Suprapubic skin (tissue), 4 donors: ENCODE results near the gene FBXL19. TPM values are rescaled to one million over a fixed set of nuclear protein-coding genes. Genes with fewer than 3 reads are reported as not detected.
A peak's percentile ranks its signal among the peaks of the same experiment; 100 is the strongest.
"Not testable (repeated sequence)": the region's sequence is repeated elsewhere in the genome, so short reads cannot be mapped to it uniquely, and the experiment has no call there.

ENCODE experiments used
- DNase-seq, 2 donors: peaks; one replicate each; pipeline ENCODE4 v3.0.0-alpha.2; 2019; ENCODE audit warnings: low spot score in 2 of 2
- H3K27ac ChIP-seq: fragments of 200-600 bp; sonication (generic); one replicate; pipeline ENCODE4 v1.5.1; 2019
- H3K27me3 ChIP-seq: fragments of 200-600 bp; sonication (generic); one replicate; pipeline ENCODE4 v1.5.1; 2019
- H3K36me3 ChIP-seq: fragments of 200-600 bp; sonication (generic); one replicate; pipeline ENCODE4 v1.5.1; 2019
- H3K4me1 ChIP-seq: fragments of 200-600 bp; sonication (generic); one replicate; pipeline ENCODE4 v1.5.1; 2019
- H3K4me3 ChIP-seq: fragments of 200-600 bp; sonication (generic); one replicate; pipeline ENCODE4 v1.5.1; 2019; ENCODE audit warnings: mild to moderate bottlenecking
- H3K9me3 ChIP-seq: fragments of 200-600 bp; sonication (generic); one replicate; pipeline ENCODE4 v1.5.1; 2019
- EP300 ChIP-seq: sonication (generic); formaldehyde crosslinking; IDR thresholded peaks from one replicate; pipeline ENCODE4 v1.6.1; 2017; ENCODE audit warnings: antibody characterized with exemption
- POLR2A ChIP-seq, 2 donors: fragments of 450-650 bp; IDR thresholded peaks; one replicate each; pipeline ENCODE4 v1.6.1; 2017; ENCODE audit warnings: antibody characterized with exemption in 2 of 2, mild to moderate bottlenecking in 2 of 2, moderate library complexity in 2 of 2
- POLR2AphosphoS5 ChIP-seq, 3 donors: sonication (generic); formaldehyde crosslinking; IDR thresholded peaks; one replicate each; pipeline ENCODE4 v1.6.1; 2017; ENCODE audit warnings: antibody characterized with exemption in 3 of 3
- WGBS: methylation state at CpG from one replicate; pipeline ENCODE4 v1.1.5; 2018; 5-methylcytosine and 5-hydroxymethylcytosine counted together
- total RNA-seq, 4 donors: library from RNA; depleted of rRNA; stranded (reverse); fragments of >200 nt; gene quantifications; one replicate each; pipeline ENCODE4 v1.1.0, GENCODE V29; 2016
- TF ChIP-seq, protein P1 (sequence below), 2 donors: fragments of 200-600 bp in 1 of 2; fragments of 450-650 bp in 1 of 2; sonication (generic) in 1 of 2; IDR thresholded peaks; one replicate each; pipeline ENCODE4 v1.5.1; 2016 to 2019; ENCODE audit warnings: antibody characterized with exemption in 2 of 2, mild to moderate bottlenecking in 1 of 2, moderate library complexity in 1 of 2

FBXL19 gene
- total RNA-seq, 4 donors from 2014 or later: 21.7 to 28.7 (median 24.5) TPM

GRCh38 chr16:30887927-30888326 is 35.4 kb upstream of the FBXL19 start:
- Histone ChIP-seq H3K36me3 (peaks cover 58% of the 10 kb centered on the region), H3K9me3 (no peaks in the 10 kb centered on the region), H3K27me3 (no peaks in the 10 kb centered on the region), H3K4me3 (no peak overlapping the region), H3K27ac (no peak overlapping the region), H3K4me1 (peaks cover 7% of the 10 kb centered on the region)
- TF ChIP-seq EP300: no peak
- TF ChIP-seq, protein P1, sequence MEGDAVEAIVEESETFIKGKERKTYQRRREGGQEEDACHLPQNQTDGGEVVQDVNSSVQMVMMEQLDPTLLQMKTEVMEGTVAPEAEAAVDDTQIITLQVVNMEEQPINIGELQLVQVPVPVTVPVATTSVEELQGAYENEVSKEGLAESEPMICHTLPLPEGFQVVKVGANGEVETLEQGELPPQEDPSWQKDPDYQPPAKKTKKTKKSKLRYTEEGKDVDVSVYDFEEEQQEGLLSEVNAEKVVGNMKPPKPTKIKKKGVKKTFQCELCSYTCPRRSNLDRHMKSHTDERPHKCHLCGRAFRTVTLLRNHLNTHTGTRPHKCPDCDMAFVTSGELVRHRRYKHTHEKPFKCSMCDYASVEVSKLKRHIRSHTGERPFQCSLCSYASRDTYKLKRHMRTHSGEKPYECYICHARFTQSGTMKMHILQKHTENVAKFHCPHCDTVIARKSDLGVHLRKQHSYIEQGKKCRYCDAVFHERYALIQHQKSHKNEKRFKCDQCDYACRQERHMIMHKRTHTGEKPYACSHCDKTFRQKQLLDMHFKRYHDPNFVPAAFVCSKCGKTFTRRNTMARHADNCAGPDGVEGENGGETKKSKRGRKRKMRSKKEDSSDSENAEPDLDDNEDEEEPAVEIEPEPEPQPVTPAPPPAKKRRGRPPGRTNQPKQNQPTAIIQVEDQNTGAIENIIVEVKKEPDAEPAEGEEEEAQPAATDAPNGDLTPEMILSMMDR (IDR thresholded peaks at IDR 0.05): no peak
- TF ChIP-seq POLR2AphosphoS5 (IDR thresholded peaks at IDR 0.05): no peak
- TF ChIP-seq POLR2A (IDR thresholded peaks at IDR 0.05): no peak
- WGBS: 78% methylated on average over 9 of the region's 9 CpGs
- DNase-seq: no peak

DNA sequence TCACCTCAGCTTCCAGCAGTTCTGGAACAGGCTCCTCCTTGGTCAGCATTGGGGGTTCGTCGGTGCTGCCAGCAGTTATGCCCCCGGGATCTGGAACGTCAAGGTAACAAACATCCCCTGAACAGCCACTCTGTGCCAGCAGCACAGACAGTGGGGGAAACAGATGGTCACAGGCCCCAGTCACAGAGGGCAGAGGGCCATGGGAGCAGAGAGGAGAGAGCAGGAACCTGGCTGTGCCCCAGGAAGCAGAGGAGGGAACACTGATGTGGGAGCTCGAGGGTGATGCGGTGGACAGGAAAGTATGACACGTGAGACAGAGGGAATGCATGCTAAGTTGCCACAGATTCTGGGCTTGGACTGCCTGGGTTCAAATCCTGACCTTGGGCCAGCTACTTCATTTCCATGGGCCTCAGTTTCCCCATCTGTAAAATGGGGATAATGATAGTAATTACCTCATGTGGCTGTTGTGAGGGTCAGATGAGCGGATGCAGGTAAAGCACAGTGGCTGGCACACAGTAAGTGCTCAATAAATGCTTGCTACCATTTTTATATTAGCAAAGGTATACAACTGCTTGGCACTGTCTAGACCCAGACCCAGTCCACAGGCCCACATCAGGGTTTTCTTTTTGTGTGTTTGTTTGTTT is 34.4 kb upstream of the FBXL19 start:
- TF ChIP-seq, protein P1 (IDR thresholded peaks at IDR 0.05): no peak
- no peak for TF ChIP-seq POLR2A (IDR thresholded peaks at IDR 0.05)
- no peak for TF ChIP-seq EP300
- no peak for TF ChIP-seq POLR2AphosphoS5 (IDR thresholded peaks at IDR 0.05)
- Histone ChIP-seq H3K4me3 (no peak overlapping the region), H3K9me3 (no peaks in the 10 kb centered on the region), H3K27ac (no peak overlapping the region), H3K27me3 (no peaks in the 10 kb centered on the region), H3K36me3 (peaks cover 58% of the 10 kb centered on the region), H3K4me1 (peaks cover 13% of the 10 kb centered on the region)
- no peak for DNase-seq
- WGBS: 86% methylated on average over 8 of the region's 8 CpGs

- H3K27ac ChIP-seq: no peak overlapping the region
- TF ChIP-seq POLR2AphosphoS5 (IDR thresholded peaks at IDR 0.05) (no peak), EP300 (no peak), POLR2A (IDR thresholded peaks at IDR 0.05) (no peak)
- TF ChIP-seq, protein P1 (IDR thresholded peaks at IDR 0.05): no peak
- no peaks in the 10 kb centered on the region for H3K27me3 ChIP-seq
- no peak overlapping the region for H3K4me3 ChIP-seq
- no peak for DNase-seq
- H3K4me1 ChIP-seq: peaks cover 19% of the 10 kb centered on the region
- H3K9me3 ChIP-seq: no peaks in the 10 kb centered on the region
- peaks cover 56% of the 10 kb centered on the region for H3K36me3 ChIP-seq
- 75% methylated on average over 5 of the region's 5 CpGs for WGBS
Measured at GRCh38 chr16:30889721-30890120, 33.7 kb upstream of the FBXL19 start.

DNA sequence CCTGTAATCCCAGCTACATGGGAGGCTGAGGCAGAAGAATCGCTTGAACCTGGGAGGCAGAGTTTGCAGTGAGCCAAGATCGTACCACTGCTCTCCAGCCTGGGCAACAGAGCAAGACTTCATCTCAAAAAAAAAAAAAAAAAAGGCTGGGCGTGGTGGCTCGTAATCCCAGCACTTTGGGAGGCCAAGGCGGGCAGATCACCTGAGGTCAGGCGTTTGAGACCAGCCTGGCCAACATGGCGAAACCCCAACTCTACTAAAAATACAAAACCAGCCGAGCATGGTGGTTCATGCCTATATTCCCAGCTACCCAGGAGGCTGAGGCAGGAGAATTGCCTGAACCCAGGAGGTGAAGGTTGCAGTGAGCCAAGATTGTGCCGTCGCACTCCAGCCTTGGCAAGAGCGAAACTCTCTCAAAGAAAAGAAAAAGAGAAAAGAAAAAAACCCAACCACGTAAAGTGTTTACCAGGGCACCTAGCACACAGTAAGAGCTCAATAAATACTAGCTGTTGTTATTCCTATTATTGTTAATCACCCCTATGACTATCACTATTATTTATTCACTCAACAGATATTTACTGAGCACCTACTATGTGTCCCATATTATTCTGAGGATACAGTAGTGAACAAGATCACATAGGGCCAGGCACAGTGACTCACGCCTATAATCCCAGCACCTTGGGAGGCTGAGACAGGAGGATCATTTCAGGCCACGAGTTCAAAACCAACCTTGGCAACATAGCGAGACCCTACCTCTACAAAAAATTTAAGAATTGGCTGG is 32.1 kb upstream of the FBXL19 start:
- WGBS: 77% methylated on average over 15 of the region's 15 CpGs
- H3K36me3 ChIP-seq: peaks cover 45% of the 10 kb centered on the region
- DNase-seq, H3K4me3 ChIP-seq, H3K9me3 ChIP-seq, H3K27me3 ChIP-seq, H3K27ac ChIP-seq: not testable (repeated sequence)
- peaks cover 35% of the 10 kb centered on the region for H3K4me1 ChIP-seq

DNA sequence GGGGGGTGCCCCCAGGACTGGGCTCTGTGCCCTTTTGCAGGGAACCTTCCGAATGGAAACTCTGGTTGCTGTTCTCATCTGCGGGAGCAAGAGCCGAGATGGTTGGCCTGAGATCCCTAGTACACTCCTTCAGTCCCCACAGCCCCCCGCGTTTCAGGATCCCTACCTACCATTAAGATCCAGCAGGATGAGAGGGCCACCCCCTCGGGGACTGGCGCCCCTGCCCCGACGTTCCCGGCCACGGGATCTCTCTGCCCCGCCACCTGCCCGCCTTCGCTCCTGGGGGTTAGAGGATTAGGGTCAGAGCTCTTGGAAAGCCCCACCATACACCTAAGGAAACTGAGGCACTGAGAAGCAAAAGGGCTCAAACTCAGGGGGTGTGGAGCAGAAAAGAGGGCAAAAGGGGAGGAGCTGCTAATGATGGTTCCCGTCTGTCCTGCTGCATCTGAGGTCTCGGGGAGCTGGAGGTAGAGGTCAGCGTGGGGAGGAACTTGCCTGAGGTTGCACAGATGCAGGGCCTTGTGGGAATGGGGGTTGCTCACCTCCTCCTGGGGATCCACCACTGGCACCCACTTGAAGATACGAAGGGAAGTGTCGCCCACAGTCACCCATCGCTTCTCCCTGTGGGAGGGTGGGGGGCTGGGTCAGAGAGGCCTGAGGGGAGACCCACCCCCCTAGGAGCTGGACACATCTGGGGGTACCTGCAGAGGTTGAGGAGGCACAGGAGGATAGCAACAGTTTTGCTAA is 30.5 kb upstream of the FBXL19 start:
- Histone ChIP-seq H3K4me3 (peak overlapping the region; percentile 79), H3K36me3 (peaks cover 33% of the 10 kb centered on the region), H3K9me3 (no peaks in the 10 kb centered on the region), H3K27me3 (no peaks in the 10 kb centered on the region), H3K4me1 (peaks cover 48% of the 10 kb centered on the region), H3K27ac (peak overlapping the region; percentile 92)
- WGBS: 62% methylated on average over 14 of the region's 20 CpGs
- TF ChIP-seq POLR2A (IDR thresholded peaks at IDR 0.05) (no peak), POLR2AphosphoS5 (IDR thresholded peaks at IDR 0.05) (no peak), EP300 (no peak)
- TF ChIP-seq, protein P1 (IDR thresholded peaks at IDR 0.05): no peak
- no peak for DNase-seq
